ENCODE data around the gene CAMTA1.
"Not testable (repeated sequence)": the region's sequence is repeated elsewhere in the genome, so short reads cannot be mapped to it uniquely, and the experiment has no call there.

CAMTA1 gene

DNA sequence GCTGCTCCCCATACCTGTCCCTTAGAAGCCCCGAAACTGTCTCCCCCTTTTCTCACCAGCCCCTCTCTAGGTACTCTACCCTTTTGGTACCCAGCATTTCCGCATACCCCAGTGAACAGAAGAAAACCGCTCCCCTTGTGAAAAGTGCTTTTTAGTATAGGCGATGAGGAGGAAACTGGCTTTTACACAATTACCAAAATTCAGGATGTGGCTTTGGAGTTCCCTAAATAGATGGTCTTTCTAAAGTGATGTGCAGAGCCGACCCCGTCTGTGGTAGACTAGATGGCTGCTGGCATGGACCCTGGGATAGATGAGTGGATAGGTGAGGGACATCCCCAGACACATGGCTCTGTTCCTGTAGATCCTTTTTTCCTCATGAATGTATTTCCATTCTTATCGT, 996.2 kb downstream of the CAMTA1 start:
- DNase-seq = no peak

GRCh38 chr1:7781923-7782495, 996.8 kb downstream of the CAMTA1 start:
- no peak for DNase-seq

DNA sequence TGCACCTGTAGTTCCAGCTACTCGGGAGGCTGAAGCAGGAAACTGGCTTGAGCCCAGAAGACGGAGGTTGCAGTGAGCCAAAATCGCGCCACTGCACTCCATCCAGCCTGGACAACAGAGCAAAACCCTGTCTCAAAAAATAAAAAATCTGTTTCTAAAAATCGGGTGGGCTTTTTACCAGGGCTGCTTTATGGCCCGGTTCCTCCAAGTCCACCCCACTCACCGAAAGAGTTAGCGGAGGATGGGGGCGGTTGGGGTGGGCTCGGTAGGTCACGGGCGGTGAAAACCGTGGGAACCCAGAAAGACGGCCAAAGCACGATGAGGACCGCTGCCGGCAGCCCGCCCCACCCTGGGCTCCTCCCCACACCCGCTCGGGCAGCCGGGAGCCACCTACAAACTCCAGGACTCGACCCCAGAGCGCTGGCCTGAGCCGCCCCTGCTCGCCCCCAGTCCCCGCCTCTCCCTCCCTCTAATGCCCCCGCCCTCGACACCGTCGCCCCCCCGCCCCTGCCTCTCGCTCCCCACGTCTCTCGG, 998.0 kb downstream of the CAMTA1 start:
- DNase-seq = peak; percentile 42

DNA sequence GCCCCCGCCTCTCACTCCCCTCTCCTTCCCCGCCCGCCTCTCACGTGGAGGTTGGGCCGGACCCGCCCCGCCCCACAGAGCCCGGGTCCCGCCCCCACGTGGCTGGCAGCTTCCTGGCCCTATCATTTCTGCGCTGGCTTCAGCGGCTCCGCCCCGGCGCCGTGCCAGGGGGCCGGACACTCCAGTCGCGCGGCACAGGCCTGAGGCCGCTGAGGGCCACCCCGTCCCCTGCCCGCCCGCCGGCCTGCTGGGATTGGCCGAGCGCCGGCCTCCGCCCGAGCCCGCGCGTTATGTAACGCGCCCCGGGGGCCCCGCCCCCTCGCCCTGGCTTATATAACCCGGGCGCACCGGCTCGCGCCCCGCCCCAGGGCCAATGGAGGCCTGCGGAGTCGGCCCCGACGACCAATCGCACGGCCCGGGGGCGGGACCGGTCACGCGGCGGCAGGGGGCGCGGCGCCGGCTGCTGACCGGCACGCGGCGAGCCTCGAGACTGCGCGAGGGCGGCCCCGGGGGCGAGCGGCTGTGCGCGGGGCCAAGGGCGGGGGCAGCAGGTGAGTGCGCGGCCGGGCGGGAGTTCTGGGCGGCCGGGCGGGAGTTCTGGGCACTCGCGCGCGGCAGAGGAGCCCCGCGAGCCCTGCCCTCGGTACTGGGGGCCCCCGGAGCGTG, 998.7 kb downstream of the CAMTA1 start, which contains the start of gene PER3:
PER3 (plus strand) TSS at position 466 of the 666 bp plus-strand sequence. CDS start 587 bp downstream, outside the sequence.
- peak; percentile 79 for DNase-seq

DNA sequence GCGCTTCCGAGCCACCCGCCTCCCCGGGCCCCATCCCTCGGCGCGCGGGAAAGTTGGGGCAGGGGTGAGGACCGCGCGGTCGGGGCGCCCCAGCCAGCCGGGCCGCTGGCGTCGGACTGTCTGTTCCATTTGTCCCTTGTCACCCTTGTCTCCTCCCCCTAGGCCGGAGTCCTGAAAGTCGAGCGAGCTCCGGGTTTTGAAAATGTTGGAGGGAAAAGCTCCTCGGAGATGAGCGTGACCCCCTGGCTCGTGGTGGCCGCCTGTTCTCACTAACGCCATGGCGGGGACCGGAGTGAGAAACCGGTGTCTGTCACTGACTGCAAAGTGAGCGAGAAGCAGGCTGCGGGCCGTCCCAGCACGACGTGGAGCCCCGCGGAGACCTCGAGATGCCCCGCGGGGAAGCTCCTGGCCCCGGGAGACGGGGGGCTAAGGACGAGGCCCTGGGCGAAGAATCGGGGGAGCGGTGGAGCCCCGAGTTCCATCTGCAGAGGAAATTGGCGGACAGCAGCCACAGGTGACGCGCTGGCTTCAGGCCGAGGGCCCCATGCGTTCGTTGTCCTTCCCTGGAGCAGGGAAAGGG, 999.3 kb downstream of the CAMTA1 start:
- DNase-seq = no peak

- no peak for DNase-seq
Observed at GRCh38 chr1:7785108-7785507, 999.9 kb downstream of the CAMTA1 start.

DNA sequence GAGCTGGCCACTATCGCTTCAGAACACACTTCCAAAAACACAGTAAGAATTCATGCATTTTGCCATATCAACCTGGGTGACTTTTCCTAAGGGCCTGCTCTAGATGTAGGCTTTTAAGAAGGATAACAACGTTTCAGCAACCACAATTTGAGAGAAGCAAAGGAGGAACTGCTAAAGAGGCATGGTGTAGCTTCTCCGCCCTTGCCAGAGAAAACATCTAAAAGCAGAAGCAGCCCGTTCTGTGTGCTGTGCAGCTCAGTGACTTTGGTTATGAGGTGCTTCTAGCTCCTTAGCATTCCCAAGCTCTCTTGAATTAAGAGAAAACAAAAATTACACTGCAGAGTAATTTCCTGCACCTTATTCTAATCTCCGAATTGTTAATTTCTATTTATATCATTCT, 1001.5 kb downstream of the CAMTA1 start:
- DNase-seq = no peak

DNA sequence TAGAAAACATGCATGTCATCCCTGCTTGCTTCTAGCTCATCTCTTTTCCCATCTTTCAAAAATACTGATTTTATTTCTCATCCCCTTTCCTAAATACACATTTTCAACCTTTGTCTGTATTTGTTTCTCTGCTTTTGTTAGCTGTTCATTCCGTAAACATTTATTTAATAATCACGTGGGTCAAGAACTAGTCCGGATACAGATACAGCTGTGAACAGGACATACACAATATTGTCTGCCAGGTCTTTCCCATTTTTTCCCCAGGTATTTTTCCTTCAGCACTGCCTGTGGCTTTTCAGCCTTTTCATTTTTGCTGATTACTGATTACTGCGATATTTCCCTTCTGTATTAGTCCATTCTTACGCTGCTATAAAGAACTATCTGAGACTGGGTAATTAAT, 1004.6 kb downstream of the CAMTA1 start:
- no peak for DNase-seq

- not testable (repeated sequence) for DNase-seq
Observed at GRCh38 chr1:7791027-7791426, 1005.8 kb downstream of the CAMTA1 start.

GRCh38 chr1:7795406-7795805, 1010.2 kb downstream of the CAMTA1 start:
- DNase-seq = no peak

GRCh38 chr1:7805460-7805859, 1020.2 kb downstream of the CAMTA1 start:
- DNase-seq = no peak

DNA sequence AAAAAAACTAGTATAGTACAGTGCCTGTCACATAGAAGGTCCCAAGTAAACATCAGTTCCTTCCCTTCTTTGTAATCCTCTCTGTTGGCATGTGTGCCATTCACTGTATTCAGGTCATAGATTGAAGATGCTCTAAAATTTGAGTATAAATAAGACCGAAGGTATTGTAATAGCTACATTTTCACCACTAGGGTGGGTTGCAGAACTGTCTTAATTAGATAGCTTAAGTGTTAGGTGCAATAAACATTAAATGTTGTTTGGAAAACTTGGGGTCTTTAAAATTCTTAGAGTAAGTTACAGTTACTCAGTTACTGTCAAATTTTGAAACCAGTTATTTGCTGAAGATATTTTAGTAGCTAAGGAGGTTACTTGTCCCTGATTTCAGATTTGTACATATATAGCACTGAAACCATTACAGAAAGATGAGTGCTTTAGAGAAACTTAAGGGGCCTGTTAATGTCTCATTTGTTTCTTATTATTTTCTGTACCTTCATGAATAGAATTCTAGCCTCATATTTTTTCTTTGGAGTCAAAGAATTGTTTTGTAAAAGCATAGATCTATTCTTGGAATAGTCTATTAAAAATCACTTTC, 1023.1 kb downstream of the CAMTA1 start:
- no peak for DNase-seq

- DNase-seq = no peak
Observed at GRCh38 chr1:7809742-7810141, 1024.5 kb downstream of the CAMTA1 start.

GRCh38 chr1:7810395-7810794, 1025.1 kb downstream of the CAMTA1 start:
- DNase-seq = no peak

- DNase-seq = no peak
Observed at GRCh38 chr1:7811476-7811875, 1026.2 kb downstream of the CAMTA1 start.

DNA sequence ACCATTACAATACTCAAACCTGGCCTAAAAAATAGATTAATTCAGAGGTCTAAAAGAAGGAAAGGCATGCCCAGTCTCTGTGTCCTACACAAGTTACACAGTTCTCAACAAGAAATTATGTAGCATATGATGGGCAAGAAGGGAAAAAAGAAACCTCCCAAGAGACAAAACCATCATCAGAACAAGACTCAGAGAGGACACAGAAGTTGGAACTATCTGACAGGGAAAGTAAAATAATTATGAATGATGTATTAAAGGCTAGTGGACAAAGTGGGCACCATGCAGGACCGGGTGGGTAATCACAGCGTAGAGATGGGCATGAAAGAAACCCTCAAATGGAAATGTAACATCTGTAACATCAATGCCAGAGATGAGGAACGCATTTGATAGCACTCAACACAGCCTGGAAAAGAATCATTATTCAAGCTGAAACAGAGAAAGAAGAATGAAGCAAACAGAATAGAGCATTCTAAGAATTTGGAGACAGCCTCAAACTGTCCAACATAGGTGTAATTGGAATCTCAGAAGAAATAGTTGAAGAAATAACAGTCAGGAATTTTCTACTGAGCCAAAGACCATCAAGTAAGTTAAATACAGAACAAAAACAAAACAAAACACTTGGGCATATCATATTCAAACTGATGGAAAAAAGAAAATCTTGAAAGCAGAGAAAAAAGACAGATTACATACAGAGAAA, 1028.6 kb downstream of the CAMTA1 start:
- no peak for DNase-seq
